Activated CD8-positive, alpha-beta T cell treated with anti-CD3 and anti-CD28 coated beads for 36 hours (primary cell): ENCODE results near the gene TPP1. TPM values are rescaled to one million over a fixed set of nuclear protein-coding genes. Genes with fewer than 3 reads are reported as not detected.

ENCODE experiments used
- ATAC-seq: fragments of 200-7000 bp; cut with Tn5 transposase; one replicate; pipeline ENCODE4 v1.10.0; 2021; ENCODE audit warnings: mild to moderate bottlenecking, moderate library complexity
- CTCF ChIA-PET: fragments of 350-600 bp; sonication (Branson Sonifier 250); formaldehyde crosslinking; loops from one replicate; lab custom pipeline; 2021; ENCODE audit warnings: antibody characterized with exemption; lab: Charles Lee
- POLR2A ChIA-PET: fragments of 350-600 bp; sonication (Branson Sonifier 250); formaldehyde crosslinking; loops from one replicate; lab custom pipeline; 2021; ENCODE audit warnings: antibody characterized with exemption; lab: Charles Lee
- DNase-seq: peaks from one replicate; pipeline ENCODE4 v3.0.0-alpha.2; 2020
- H3K27ac Mint-ChIP-seq: one replicate; pipeline ENCODE4 v1.8.0; 2021; ENCODE audit warnings: mild to moderate bottlenecking, mixed read lengths
- H3K27me3 Mint-ChIP-seq: one replicate; pipeline ENCODE4 v1.8.0; 2021; ENCODE audit warnings: mixed read lengths
- H3K36me3 Mint-ChIP-seq: one replicate; pipeline ENCODE4 v1.8.0; 2021; ENCODE audit warnings: low read depth, mixed read lengths
- H3K4me1 Mint-ChIP-seq: one replicate; pipeline ENCODE4 v1.8.0; 2021; ENCODE audit warnings: low read depth, mixed read lengths
- H3K4me3 Mint-ChIP-seq: one replicate; pipeline ENCODE4 v1.8.0; 2021; ENCODE audit warnings: mild to moderate bottlenecking, moderate library complexity, mixed read lengths
- H3K9me3 Mint-ChIP-seq: one replicate; pipeline ENCODE4 v1.8.0; 2021; ENCODE audit warnings: mixed read lengths
- CTCF ChIP-seq: fragments of 200-600 bp; IDR thresholded peaks from one replicate; pipeline ENCODE4 v1.8.0; 2022; ENCODE audit warnings: antibody characterized with exemption, mild to moderate bottlenecking
- intact Hi-C: fragments of 100-400 bp; cut with micrococcal nuclease; formaldehyde crosslinking; loops from one replicate; pipeline ENCODE4 v1.10.0; 2022
- total RNA-seq, 2 experiments: library from RNA; stranded (reverse); gene quantifications; one replicate each; pipeline ENCODE4 v1.2.3, GENCODE V29; 2021

TPP1 gene
- total RNA-seq, 2 experiments from 2014 or later = 28.1 to 31.4 TPM

- POLR2A ChIA-PET = no interaction called here
- peaks cover 3% of the 10 kb centered on the region for H3K36me3 Mint-ChIP-seq
Observed at GRCh38 chr11:6628526-6628925, 9.3 kb upstream of the TPP1 start.

GRCh38 chr11:6627762-6628241 is 8.6 kb upstream of the TPP1 start:
- intact Hi-C loops = no loop called here
- peak overlapping the region; percentile 26 for H3K4me3 Mint-ChIP-seq
- peak overlapping the region; percentile 77 for H3K27ac Mint-ChIP-seq
- CTCF ChIA-PET = interaction anchor here (0.6 to 1.5 kb wide), 8 partner anchors 14 to 146 kb away, joined by 3 to 4 read pairs (median 3); partner anchors contain the start of genes ARFIP2, MRPL17, TAF10 and TIMM10B
- ATAC-seq (peak; percentile 73), DNase-seq (peak; percentile 49)
- no peaks in the 10 kb centered on the region for H3K9me3 Mint-ChIP-seq
- H3K4me1 Mint-ChIP-seq = peaks cover 18% of the 10 kb centered on the region
- no peaks in the 10 kb centered on the region for H3K27me3 Mint-ChIP-seq
- no peak for TF ChIP-seq CTCF
- H3K36me3 Mint-ChIP-seq = peaks cover 3% of the 10 kb centered on the region
- POLR2A ChIA-PET = interaction anchor here (0.6 to 1.4 kb wide), 2 partner anchors 9 to 15 kb away, joined by 3 to 6 read pairs; partner anchors contain the start of gene TPP1

More at GRCh38 chr11:6628526-6628925, 9.3 kb upstream of the TPP1 start:
- intact Hi-C loops = no loop called here
- no peak for ATAC-seq
- Mint-ChIP-seq H3K4me1 (peaks cover 19% of the 10 kb centered on the region), H3K27me3 (no peaks in the 10 kb centered on the region), H3K9me3 (no peaks in the 10 kb centered on the region), H3K4me3 (no peak overlapping the region), H3K27ac (no peak overlapping the region)
- no peak for DNase-seq
- CTCF ChIA-PET = interaction anchor here (1.0 to 1.5 kb wide), 4 partner anchors 13 to 147 kb away, joined by 3 read pairs; partner anchors contain the start of genes ARFIP2 and TIMM10B
- no peak for TF ChIP-seq CTCF

GRCh38 chr11:6626971-6627761 is 7.9 kb upstream of the TPP1 start:
- Mint-ChIP-seq H3K27ac (peak overlapping the region; percentile 77), H3K4me1 (peaks cover 14% of the 10 kb centered on the region), H3K27me3 (no peaks in the 10 kb centered on the region), H3K36me3 (peaks cover 3% of the 10 kb centered on the region), H3K9me3 (no peaks in the 10 kb centered on the region), H3K4me3 (peak overlapping the region; percentile 26)
- ATAC-seq (peak; percentile 15), DNase-seq (no peak)
- ChIA-PET CTCF (interaction anchor here (0.6 to 1.3 kb wide), 8 partner anchors 15 to 145 kb away, joined by 3 to 4 read pairs (median 3); partner anchors contain the start of genes ARFIP2, MRPL17, TAF10 and TIMM10B), POLR2A (interaction anchor here (0.6 to 1.4 kb wide), 3 partner anchors 8 to 20 kb away, joined by 3 to 6 read pairs (median 3); partner anchors contain the start of gene TPP1)
- no peak for TF ChIP-seq CTCF
- intact Hi-C loops = no loop called here

- CTCF ChIA-PET = interaction anchor here (0.9 to 1.0 kb wide), 2 partner anchors 13 to 57 kb away, joined by 3 to 4 read pairs; partner anchors contain the start of gene MRPL17
- no peak for DNase-seq
- no peak for TF ChIP-seq CTCF
- H3K27me3 Mint-ChIP-seq = no peaks in the 10 kb centered on the region
- peaks cover 14% of the 10 kb centered on the region for H3K4me1 Mint-ChIP-seq
- intact Hi-C loops = no loop called here
- no peaks in the 10 kb centered on the region for H3K9me3 Mint-ChIP-seq
- no peak overlapping the region for H3K27ac Mint-ChIP-seq
- no peaks in the 10 kb centered on the region for H3K36me3 Mint-ChIP-seq
- ATAC-seq = no peak
- POLR2A ChIA-PET = no interaction called here
- H3K4me3 Mint-ChIP-seq = no peak overlapping the region
Observed at GRCh38 chr11:6625832-6626420, 6.7 kb upstream of the TPP1 start.
